Keratinocyte (primary cell): ENCODE data around the gene FGD4. TPM values are rescaled to one million over a fixed set of nuclear protein-coding genes. Genes with fewer than 3 reads are reported as not detected.

Source experiments
- DNase-seq: peaks from one replicate; pipeline ENCODE4 v3.0.0-alpha.2; 2011; ENCODE audit warnings: low read depth, missing footprints, low spot score
- FAIRE-seq: peaks from 2 replicates; lab custom pipeline; 2011; peaks lifted over from hg19 to GRCh38; lab: Jason Lieb, UNC
- H2AFZ ChIP-seq: 2 replicates; pipeline ENCODE4 v1.6.0; 2012; ENCODE audit warnings: low read length, control low read depth, inconsistent platforms; ENCODE audit not compliant: control insufficient read depth
- H3K27ac ChIP-seq: 2 replicates; pipeline ENCODE4 v1.5.1; 2011; ENCODE audit warnings: low read length; ENCODE audit not compliant: control insufficient read depth, insufficient read depth
- H3K27me3 ChIP-seq: 3 replicates; pipeline ENCODE4 v1.6.0; 2011; ENCODE audit warnings: low read length; ENCODE audit not compliant: control insufficient read depth, insufficient read depth; ENCODE audit errors: extremely low read depth
- H3K36me3 ChIP-seq, 2 experiments: 2 replicates in 1 of 2; 3 replicates in 1 of 2; pipeline ENCODE4 v1.5.1; 2011; ENCODE audit warnings: low read length in 2 of 2, mild to moderate bottlenecking in 1 of 2; ENCODE audit not compliant: control insufficient read depth in 2 of 2, insufficient read depth in 2 of 2; ENCODE audit errors: extremely low read depth in 1 of 2
- H3K4me1 ChIP-seq: 3 replicates; pipeline ENCODE4 v1.5.1; 2011; ENCODE audit warnings: low read length; ENCODE audit not compliant: control insufficient read depth, insufficient read depth; ENCODE audit errors: extremely low read depth
- H3K4me2 ChIP-seq: 3 replicates; pipeline ENCODE4 v1.6.0; 2011; ENCODE audit warnings: low read depth, low read length; ENCODE audit not compliant: control insufficient read depth, insufficient read depth; ENCODE audit errors: extremely low read depth
- H3K4me3 ChIP-seq, 3 experiments: fragments of 200-600 bp in 1 of 3; sonication (generic) in 1 of 3; 2 replicates in 2 of 3; 3 replicates in 1 of 3; pipeline ENCODE4 v1.5.1; 2011 to 2016; ENCODE audit warnings: low read length in 3 of 3, mild to moderate bottlenecking in 3 of 3, control low read depth in 2 of 3, inconsistent platforms in 1 of 3, low read depth in 1 of 3, mixed read lengths in 1 of 3, mixed run types in 1 of 3, moderate library complexity in 1 of 3; ENCODE audit not compliant: control insufficient read depth in 2 of 3, insufficient read depth in 2 of 3; ENCODE audit errors: extremely low read depth in 1 of 3
- H3K79me2 ChIP-seq: 2 replicates; pipeline ENCODE4 v1.6.0; 2012; ENCODE audit warnings: low read length; ENCODE audit not compliant: control insufficient read depth, insufficient read depth
- H3K9ac ChIP-seq: 3 replicates; pipeline ENCODE4 v1.6.0; 2011; ENCODE audit warnings: low read length; ENCODE audit not compliant: control insufficient read depth, insufficient read depth; ENCODE audit errors: extremely low read depth
- H3K9me1 ChIP-seq: 3 replicates; pipeline ENCODE4 v1.6.0; 2011; ENCODE audit warnings: low read length; ENCODE audit not compliant: control insufficient read depth, insufficient read depth; ENCODE audit errors: extremely low read depth
- H3K9me3 ChIP-seq: 2 replicates; pipeline ENCODE4 v1.5.1; 2012; ENCODE audit warnings: low read depth, low read length; ENCODE audit not compliant: control insufficient read depth
- H4K20me1 ChIP-seq: 3 replicates; pipeline ENCODE4 v1.6.0; 2011; ENCODE audit warnings: low read length; ENCODE audit not compliant: control insufficient read depth, insufficient read depth; ENCODE audit errors: extremely low read depth
- EZH2 ChIP-seq: IDR thresholded peaks from one replicate; pipeline ENCODE4 v1.6.1; 2012; ENCODE audit warnings: inconsistent platforms, mild to moderate bottlenecking, low read length, moderate library complexity
- dilution Hi-C: fragments of 300-500 bp; cut with MboI; formaldehyde crosslinking; loops from one replicate; pipeline ENCODE4 v1.7.0; 2020; ENCODE audit warnings: low sequenced_read_pairs; ENCODE audit not compliant: extremely low pct_ligation_motif_present
- polyA plus RNA-seq, 5 experiments: library from polyadenylated mRNA; depleted of rRNA in 3 of 5; stranded (reverse) in 3 of 5; stranded (forward) in 1 of 5; unstranded in 1 of 5; fragments of >200 nt; gene quantifications; 1 replicate in 1 of 5; 2 replicates in 3 of 5; 3 replicates in 1 of 5; pipeline versions ENCODE4 v1.2.1 to v1.2.3, GENCODE V29; 2011 to 2012; ENCODE audit warnings: missing spikeins in 2 of 5, low read depth in 1 of 5, low replicate concordance in 1 of 5
- TF ChIP-seq, protein P1 (sequence below), 3 experiments: IDR thresholded peaks in 1 of 3; conservative IDR thresholded peaks in 1 of 3; optimal IDR thresholded peaks in 1 of 3; 2 replicates in 2 of 3; 3 replicates in 1 of 3; pipeline versions ENCODE3 to v1.5.1; 2011; ENCODE audit warnings: low read length in 3 of 3, mild to moderate bottlenecking in 3 of 3, moderate library complexity in 2 of 3, control low read depth in 1 of 3, inconsistent platforms in 1 of 3; ENCODE audit not compliant: insufficient read depth in 2 of 3; ENCODE audit errors: extremely low read depth in 1 of 3

The FGD4 gene
- polyA plus RNA-seq, 1 donor (not counting 4 experiments of a cell fraction or from before 2014, with no cell fraction given): 10.5 TPM

DNA sequence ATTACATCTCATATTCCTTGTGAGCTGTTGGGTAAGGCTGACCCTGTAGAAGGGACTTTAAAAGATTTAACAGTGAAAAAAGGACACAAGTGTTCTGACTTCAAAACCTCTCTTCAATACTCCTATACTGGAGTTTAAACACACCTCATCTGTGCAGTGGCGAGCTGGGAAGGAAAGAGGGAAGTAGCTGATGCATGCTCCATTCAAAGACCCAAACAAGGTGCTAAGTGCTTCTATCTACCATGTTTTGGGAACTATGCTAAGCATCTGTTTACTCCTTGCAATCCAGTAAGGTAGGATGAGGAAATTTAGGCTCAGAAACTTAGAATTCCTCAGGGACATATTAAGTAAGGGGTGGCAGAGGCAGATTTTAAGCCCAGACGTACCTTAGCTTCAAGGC, 263.3 kb downstream of the FGD4 start:
- H3K79me2 ChIP-seq: no peaks in the 10 kb centered on the region
- FAIRE-seq: no peak
- DNase-seq: no peak
- no peak overlapping the region for H3K9ac ChIP-seq
- no peaks in the 10 kb centered on the region for H3K36me3 ChIP-seq
- H3K9me3 ChIP-seq: no peaks in the 10 kb centered on the region
- TF ChIP-seq, protein P1, sequence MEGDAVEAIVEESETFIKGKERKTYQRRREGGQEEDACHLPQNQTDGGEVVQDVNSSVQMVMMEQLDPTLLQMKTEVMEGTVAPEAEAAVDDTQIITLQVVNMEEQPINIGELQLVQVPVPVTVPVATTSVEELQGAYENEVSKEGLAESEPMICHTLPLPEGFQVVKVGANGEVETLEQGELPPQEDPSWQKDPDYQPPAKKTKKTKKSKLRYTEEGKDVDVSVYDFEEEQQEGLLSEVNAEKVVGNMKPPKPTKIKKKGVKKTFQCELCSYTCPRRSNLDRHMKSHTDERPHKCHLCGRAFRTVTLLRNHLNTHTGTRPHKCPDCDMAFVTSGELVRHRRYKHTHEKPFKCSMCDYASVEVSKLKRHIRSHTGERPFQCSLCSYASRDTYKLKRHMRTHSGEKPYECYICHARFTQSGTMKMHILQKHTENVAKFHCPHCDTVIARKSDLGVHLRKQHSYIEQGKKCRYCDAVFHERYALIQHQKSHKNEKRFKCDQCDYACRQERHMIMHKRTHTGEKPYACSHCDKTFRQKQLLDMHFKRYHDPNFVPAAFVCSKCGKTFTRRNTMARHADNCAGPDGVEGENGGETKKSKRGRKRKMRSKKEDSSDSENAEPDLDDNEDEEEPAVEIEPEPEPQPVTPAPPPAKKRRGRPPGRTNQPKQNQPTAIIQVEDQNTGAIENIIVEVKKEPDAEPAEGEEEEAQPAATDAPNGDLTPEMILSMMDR (optimal IDR thresholded peaks at IDR 0.05 in 1 of 3, IDR thresholded peaks at IDR 0.05 in 1 of 3, conservative IDR thresholded peaks at IDR 0.05 in 1 of 3; ENCODE audit: extremely low read depth in 1 of 3, insufficient read depth in 2 of 3, low read length in 3 of 3): no peak
- no peak for TF ChIP-seq EZH2
- H4K20me1 ChIP-seq: no peaks in the 10 kb centered on the region
- dilution Hi-C loops: no loop called here
- H3K9me1 ChIP-seq: no peaks in the 10 kb centered on the region
- no peak overlapping the region for H3K4me3 ChIP-seq
- H3K4me1 ChIP-seq: no peaks in the 10 kb centered on the region
- H2AFZ ChIP-seq: no peak overlapping the region
- H3K4me2 ChIP-seq: no peak overlapping the region
- no peak overlapping the region for H3K27ac ChIP-seq
- H3K27me3 ChIP-seq: no peaks in the 10 kb centered on the region

GRCh38 chr12:32666018-32666417, 266.7 kb downstream of the FGD4 start:
- DNase-seq (no peak), FAIRE-seq (no peak)
- Histone ChIP-seq H3K36me3 (no peaks in the 10 kb centered on the region), H4K20me1 (no peaks in the 10 kb centered on the region), H3K4me1 (no peaks in the 10 kb centered on the region), H3K4me2 (no peak overlapping the region), H3K27ac (no peak overlapping the region), H3K9ac (no peak overlapping the region), H3K27me3 (no peaks in the 10 kb centered on the region), H2AFZ (no peak overlapping the region), H3K9me3 (no peaks in the 10 kb centered on the region), H3K4me3 (no peak overlapping the region), H3K79me2 (no peaks in the 10 kb centered on the region), H3K9me1 (no peaks in the 10 kb centered on the region)
- dilution Hi-C loops: no loop called here
- TF ChIP-seq, protein P1 (optimal IDR thresholded peaks at IDR 0.05 in 1 of 3, IDR thresholded peaks at IDR 0.05 in 1 of 3, conservative IDR thresholded peaks at IDR 0.05 in 1 of 3; ENCODE audit: extremely low read depth in 1 of 3, insufficient read depth in 2 of 3, low read length in 3 of 3): no peak
- no peak for TF ChIP-seq EZH2
